ENCODE results near the gene CTNNB1. TPM values are rescaled to one million over a fixed set of nuclear protein-coding genes. Genes with fewer than 3 reads are reported as not detected.

Gene CTNNB1
- total and polyA plus RNA-seq, 4 donors, result 63.3 to 265 (median 151) TPM

GRCh38 chr3:41195946-41196345 lies 3.4 kb upstream of the CTNNB1 start:
- no peaks in the 10 kb centered on the region for H3K27me3 ChIP-seq (ENCODE audit: control insufficient read depth in 4 of 4, insufficient read depth in 4 of 4, low read length in 3 of 4)
- WGBS, result 96% methylated on average over 7 of the region's 7 CpGs
- no peaks in the 10 kb centered on the region for H3K9me3 ChIP-seq (ENCODE audit: control insufficient read depth in 4 of 4, low read length in 3 of 4)
- H3K4me3 ChIP-seq (ENCODE audit: low read depth in 1 of 3, low read length in 3 of 3), result no peak overlapping the region
- TF ChIP-seq HNF4G (IDR thresholded peaks at IDR 0.05) (no peak), YY1 (IDR thresholded peaks at IDR 0.05) (no peak), HNF4A (conservative IDR thresholded peaks at IDR 0.05) (no peak), NR2F2 (IDR thresholded peaks at IDR 0.05) (no peak), CTCF (IDR thresholded peaks at IDR 0.05; ENCODE audit: low read depth, low read length, missing input control) (no peak), RAD21 (IDR thresholded peaks at IDR 0.05) (no peak), GABPA (IDR thresholded peaks at IDR 0.05 in 1 of 2, conservative IDR thresholded peaks at IDR 0.05 in 1 of 2) (no peak), FOXA2 (IDR thresholded peaks at IDR 0.05) (no peak), ATF3 (IDR thresholded peaks at IDR 0.05) (no peak), ZBTB33 (IDR thresholded peaks at IDR 0.05) (no peak), JUND (IDR thresholded peaks at IDR 0.05) (no peak), SP1 (IDR thresholded peaks at IDR 0.05) (no peak), RXRA (IDR thresholded peaks at IDR 0.05) (no peak)
- no peak overlapping the region for H3K27ac ChIP-seq (ENCODE audit: low read depth in 1 of 2, low read length in 2 of 2)
- no peak overlapping the region for H3K9ac ChIP-seq (ENCODE audit: low read depth in 1 of 2, low read length in 2 of 2)
- H3K4me1 ChIP-seq (ENCODE audit: control insufficient read depth in 4 of 4, insufficient read depth in 4 of 4, low read length in 3 of 4), result peaks cover 0 to 4% (median 0%) of the 10 kb centered on the region in 4 donors
- no peaks in the 10 kb centered on the region for H3K36me3 ChIP-seq (ENCODE audit: control insufficient read depth in 4 of 4, insufficient read depth in 3 of 4, low read depth in 1 of 4, low read length in 3 of 4)
- DNase-seq (ENCODE audit: low spot score), result no peak

GRCh38 chr3:41196499-41197410 lies 2.5 kb upstream of the CTNNB1 start:
- no peak for DNase-seq (ENCODE audit: low spot score)
- WGBS, result 94% methylated on average over 9 of the region's 9 CpGs
- Histone ChIP-seq H3K9ac (ENCODE audit: low read depth in 1 of 2, low read length in 2 of 2) (no peak overlapping the region), H3K27me3 (ENCODE audit: control insufficient read depth in 4 of 4, insufficient read depth in 4 of 4, low read length in 3 of 4) (no peaks in the 10 kb centered on the region), H3K4me3 (ENCODE audit: low read depth in 1 of 3, low read length in 3 of 3) (no peak overlapping the region), H3K36me3 (ENCODE audit: control insufficient read depth in 4 of 4, insufficient read depth in 3 of 4, low read depth in 1 of 4, low read length in 3 of 4) (no peaks in the 10 kb centered on the region), H3K27ac (ENCODE audit: low read depth in 1 of 2, low read length in 2 of 2) (no peak overlapping the region), H3K4me1 (ENCODE audit: control insufficient read depth in 4 of 4, insufficient read depth in 4 of 4, low read length in 3 of 4) (peaks cover under 1 to 12% (median 5%) of the 10 kb centered on the region in 4 donors), H3K9me3 (ENCODE audit: control insufficient read depth in 4 of 4, low read length in 3 of 4) (no peaks in the 10 kb centered on the region)
- TF ChIP-seq RXRA (IDR thresholded peaks at IDR 0.05), result no peak

GRCh38 chr3:41198046-41198445 lies 1.3 kb upstream of the CTNNB1 start:
- DNase-seq (ENCODE audit: low spot score), result no peak
- no peaks in the 10 kb centered on the region for H3K27me3 ChIP-seq (ENCODE audit: control insufficient read depth in 4 of 4, insufficient read depth in 4 of 4, low read length in 3 of 4)
- no peaks in the 10 kb centered on the region for H3K36me3 ChIP-seq (ENCODE audit: control insufficient read depth in 4 of 4, insufficient read depth in 3 of 4, low read depth in 1 of 4, low read length in 3 of 4)
- WGBS, result 73% methylated on average over 7 of the region's 7 CpGs
- H3K4me3 ChIP-seq (ENCODE audit: low read depth in 1 of 3, low read length in 3 of 3), result no peak overlapping the region
- no peak overlapping the region for H3K9ac ChIP-seq (ENCODE audit: low read depth in 1 of 2, low read length in 2 of 2)
- no peak overlapping the region for H3K27ac ChIP-seq (ENCODE audit: low read depth in 1 of 2, low read length in 2 of 2)
- H3K9me3 ChIP-seq (ENCODE audit: control insufficient read depth in 4 of 4, low read length in 3 of 4), result no peaks in the 10 kb centered on the region
- H3K4me1 ChIP-seq (ENCODE audit: control insufficient read depth in 4 of 4, insufficient read depth in 4 of 4, low read length in 3 of 4), result peaks cover 2 to 25% (median 17%) of the 10 kb centered on the region in 4 donors
- no peak for TF ChIP-seq FOXA2 (IDR thresholded peaks at IDR 0.05)
- no peak for TF ChIP-seq REST (IDR thresholded peaks at IDR 0.05)
- no peak for TF ChIP-seq RAD21 (IDR thresholded peaks at IDR 0.05)
- TF ChIP-seq GABPA (IDR thresholded peaks at IDR 0.05 in 1 of 2, conservative IDR thresholded peaks at IDR 0.05 in 1 of 2), result no peak
- TF ChIP-seq EGR1 (IDR thresholded peaks at IDR 0.05; ENCODE audit: low read depth in 2 of 2), result no peak
- TF ChIP-seq FOXA1 (IDR thresholded peaks at IDR 0.05), result no peak
- no peak for TF ChIP-seq MAX (IDR thresholded peaks at IDR 0.05)
- TF ChIP-seq ATF3 (IDR thresholded peaks at IDR 0.05), result no peak
- no peak for TF ChIP-seq YY1 (IDR thresholded peaks at IDR 0.05)
- no peak for TF ChIP-seq TAF1 (conservative IDR thresholded peaks at IDR 0.05)
